ENCODE results near the gene CDPF1.

- TF ChIP-seq YY1 (IDR thresholded peaks at IDR 0.05; ENCODE audit: insufficient read depth, insufficient read length) = no peak
- TF ChIP-seq SUZ12 (IDR thresholded peaks at IDR 0.05; ENCODE audit: extremely low read depth, insufficient read depth, insufficient read length) = no peak
- TF ChIP-seq ZNF274 (IDR thresholded peaks at IDR 0.05; ENCODE audit: low read depth, low read length) = no peak
Observed at GRCh38 chr22:46247443-46247975, 2.6 kb downstream of the CDPF1 start.
